Activated CD4-positive, alpha-beta T cell treated with anti-CD3 and anti-CD28 coated beads for 4 hours (primary cell): Measurements from ENCODE around the gene CISD1.
"Not testable (repeated sequence)": the region's sequence is repeated elsewhere in the genome, so short reads cannot be mapped to it uniquely, and the experiment has no call there.

ENCODE experiments used
- DNase-seq, 2 donors: peaks; one replicate each; pipeline ENCODE4 v3.0.0-alpha.2; 2020

Gene CISD1

DNA sequence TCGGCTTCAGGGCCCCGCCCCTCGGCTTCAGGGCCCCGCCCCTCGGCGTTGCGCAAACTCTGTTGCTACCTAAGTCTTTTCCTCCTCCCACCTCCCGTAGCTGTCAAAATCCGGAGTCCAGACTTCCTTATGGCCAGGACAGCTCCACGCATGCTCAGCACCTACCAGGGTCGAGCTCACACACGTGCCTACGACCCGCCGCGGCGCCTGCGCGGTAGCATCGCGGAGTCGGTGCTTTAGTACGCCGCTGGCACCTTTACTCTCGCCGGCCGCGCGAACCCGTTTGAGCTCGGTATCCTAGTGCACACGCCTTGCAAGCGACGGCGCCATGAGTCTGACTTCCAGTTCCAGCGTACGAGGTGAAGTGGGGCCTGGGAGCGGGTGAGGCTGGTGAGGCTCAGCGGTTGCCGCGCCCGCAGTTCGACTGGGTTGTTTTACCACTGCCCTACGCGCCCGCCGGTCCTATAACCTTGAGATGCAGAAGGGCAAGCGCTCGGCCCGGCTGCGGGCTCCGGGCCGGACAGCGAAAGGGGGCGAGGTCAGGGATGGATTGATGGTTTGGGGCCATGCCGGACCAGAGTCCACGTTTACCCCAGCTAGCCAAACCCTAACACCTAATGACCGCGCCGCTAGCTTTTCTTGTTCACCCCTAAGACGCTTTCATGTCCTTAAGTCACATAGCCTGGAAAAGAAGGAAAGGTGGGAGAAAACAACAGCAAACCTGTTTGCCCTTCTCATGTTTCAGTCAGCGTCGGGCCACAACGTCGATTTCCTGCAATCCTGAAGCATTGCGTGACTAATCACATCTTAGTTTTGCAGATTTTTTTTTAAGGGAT is at the start of gene CISD1:
Gene CISD1 (plus strand): TSS at position 217 of the 836 bp plus-strand sequence. CDS start 112 bp downstream, at position 329.
- peak; percentile 91 to 96 for DNase-seq

DNA sequence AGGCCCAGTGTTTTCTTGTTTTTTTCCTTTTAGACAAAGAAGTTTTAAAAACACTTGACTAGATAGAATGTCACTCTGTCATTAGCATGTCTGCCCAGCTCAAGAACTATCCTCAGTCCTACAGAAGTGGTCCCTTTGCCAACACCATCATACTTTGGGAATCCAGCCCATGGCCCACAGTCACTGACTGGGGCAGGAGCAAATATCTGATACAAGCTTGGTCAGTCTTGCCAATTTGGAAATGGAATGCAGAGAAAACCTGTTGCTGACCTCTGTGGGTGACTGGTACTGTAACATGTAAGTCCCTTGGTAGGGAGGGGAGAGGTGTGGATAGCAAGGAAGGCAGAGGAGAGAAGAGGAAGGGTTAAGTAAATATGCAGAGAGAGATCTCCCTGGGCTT is 49.1 kb upstream of the CISD1 start:
- DNase-seq, result no peak

DNA sequence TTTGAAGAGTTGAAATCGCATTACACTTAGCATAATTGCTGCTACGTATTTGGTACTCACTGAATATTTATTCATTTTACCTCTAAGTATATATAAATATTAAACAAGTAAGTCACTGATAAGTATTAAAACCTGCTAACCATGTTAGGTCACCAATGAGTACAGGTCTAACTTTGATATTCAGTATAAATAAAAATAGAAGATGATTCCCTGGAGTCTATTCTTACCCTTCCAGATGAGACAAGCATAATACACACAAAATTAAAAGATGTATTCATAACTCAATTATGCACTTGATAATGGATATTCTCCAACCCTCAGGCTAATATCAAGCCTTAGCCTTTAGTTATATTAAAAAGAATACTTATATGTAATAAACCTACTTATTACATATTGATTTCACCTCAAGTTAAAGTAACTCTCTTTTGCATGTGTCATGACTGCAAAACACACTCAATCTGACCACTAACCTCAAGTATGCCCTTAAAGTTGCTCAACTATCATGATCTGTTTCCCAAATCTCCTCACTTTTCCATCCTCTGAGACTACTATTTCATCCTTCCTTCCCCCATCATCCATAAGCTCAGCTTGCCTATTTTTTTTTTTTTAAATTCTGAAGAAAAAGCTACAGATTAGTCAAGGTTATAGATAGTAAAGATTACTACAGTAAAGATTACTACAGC is 48.1 kb upstream of the CISD1 start:
- no peak for DNase-seq

DNA sequence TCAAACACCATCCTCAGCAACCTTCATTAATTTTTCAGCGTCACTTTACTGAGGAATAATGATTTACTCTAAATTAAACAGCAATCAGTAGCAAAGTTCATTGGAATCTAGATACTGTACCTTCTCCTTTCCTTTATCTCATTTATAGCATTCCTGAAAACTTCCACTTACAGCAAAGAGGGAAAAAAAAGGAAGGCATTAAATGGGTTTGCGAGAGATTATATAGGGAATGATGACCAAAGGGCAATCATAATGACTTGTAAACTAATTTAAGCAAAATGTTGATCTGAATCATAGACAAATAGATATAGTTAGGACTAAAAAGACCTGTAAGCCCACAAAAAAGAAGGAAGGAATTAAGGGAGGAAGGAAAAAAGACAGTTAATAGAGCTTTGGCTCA is 43.3 kb upstream of the CISD1 start:
- DNase-seq, result no peak

DNA sequence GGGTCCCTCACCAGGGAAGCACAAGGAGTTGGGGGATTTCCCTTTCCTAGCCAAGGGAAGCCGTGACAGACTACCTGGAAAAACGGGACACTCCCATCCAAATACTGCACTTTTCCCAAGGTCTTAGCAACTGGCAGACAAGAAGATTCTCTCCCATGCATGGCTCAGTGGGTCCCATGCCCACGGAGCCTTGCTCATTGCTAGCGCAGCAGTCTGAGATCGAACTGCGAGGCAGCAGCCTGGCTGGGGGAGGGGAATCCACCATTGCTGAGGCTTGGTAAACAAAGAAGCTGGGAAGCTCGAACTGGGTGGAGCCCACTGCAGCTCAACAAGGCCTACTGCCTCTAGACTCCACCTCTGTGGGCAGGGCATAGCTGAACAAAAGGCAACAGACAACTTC is 39.1 kb upstream of the CISD1 start:
- not testable (repeated sequence) for DNase-seq

DNA sequence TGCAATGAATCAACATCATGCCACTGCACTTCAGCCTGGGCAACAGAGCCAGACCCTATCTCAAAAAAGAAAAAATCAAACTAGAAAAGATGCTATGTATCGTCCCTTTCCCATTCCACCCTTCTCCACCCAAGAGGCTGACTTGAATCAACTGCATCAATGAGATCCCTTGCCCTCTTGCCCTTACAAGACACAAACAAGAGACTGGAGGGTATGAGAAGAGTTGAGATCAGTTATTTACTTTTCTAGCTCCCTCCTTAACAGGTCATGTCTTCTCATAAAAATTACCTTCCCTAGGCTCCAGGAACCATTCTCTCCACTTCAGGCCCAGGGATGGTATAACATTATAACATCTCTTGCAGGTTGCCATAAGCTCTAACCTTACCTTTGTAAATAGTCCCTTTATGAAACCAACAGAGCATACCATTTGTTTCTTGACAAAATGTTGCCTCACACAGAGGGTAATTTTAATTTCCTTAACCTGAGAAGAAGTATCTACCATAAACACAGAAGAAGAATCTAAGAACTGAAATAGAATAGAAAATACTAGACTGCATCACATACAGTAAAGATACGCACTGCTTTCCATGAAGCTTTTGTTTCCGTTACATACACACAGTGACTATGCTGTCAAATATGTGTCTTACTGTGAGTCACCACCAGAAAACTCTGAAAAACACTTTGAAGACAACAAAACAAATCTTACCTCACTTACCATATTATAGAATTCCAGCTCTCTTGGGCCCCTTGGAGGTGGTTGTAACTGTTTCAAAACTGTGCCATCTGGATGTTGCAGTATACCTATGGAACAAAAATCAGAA is 31.7 kb upstream of the CISD1 start:
- no peak for DNase-seq

DNA sequence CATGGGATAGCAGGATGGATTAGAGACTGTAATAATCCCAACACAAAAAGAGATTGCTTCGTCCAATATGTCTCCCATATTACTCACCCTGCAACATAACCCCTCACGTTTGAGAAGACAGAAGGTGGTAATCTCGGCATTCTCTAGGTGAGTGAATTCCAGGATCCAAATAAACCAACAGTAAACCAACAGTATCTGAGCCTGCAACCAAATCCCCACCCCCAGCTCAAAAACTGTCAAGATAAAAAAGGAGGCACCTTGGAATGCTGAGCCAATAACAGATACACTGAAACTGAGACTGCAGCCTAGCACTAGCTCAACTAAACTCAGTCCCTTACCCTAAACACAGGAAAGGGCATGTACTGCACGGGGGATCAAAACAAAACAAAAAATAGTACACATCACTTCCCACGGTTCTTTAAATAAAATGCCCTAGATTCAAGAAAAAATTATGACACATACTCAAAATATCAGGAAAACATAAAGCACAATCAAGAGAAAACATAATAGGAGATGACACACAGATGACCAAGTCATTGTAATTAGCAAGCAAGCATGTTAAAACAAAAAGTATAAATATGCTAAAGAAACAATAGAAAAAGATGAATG is 29.3 kb upstream of the CISD1 start:
- DNase-seq, result no peak

DNA sequence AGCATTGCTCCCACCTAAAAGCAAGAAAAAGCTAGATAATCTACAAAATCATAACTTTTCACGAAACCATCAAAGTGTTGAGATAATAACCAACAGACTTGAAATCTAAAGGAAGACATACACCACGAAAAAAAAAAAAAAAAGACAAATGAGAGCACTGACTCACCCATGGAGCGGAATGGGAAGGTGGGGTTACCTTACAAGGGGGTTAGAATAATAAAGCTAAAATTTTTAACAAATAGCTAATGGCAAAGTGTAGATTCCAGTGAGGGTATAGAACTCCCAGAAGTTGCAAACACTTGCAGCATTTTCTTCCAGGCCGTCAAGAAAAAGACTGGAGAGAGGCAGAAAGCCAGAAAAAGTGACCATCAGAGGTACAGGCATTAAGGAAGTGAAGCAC is 28.4 kb upstream of the CISD1 start:
- no peak for DNase-seq

DNA sequence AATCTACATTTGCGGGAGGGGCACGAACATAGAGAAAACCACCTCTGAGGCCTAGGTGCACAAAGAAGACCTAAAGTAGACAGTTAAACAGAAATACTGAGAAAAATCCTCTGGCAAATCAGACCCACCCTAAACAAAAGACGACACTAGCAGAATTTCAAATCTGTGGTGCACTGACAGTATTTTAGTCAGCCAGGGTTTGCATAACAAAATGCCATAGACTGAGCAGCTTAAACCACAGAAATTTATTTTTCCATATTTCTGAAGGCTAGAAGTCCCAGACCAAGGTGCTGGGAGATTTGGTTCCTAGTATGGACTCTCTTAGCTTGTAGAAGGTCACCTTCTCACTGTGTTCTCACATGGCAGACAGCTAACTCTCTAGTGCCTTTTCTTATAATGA is 27.6 kb upstream of the CISD1 start:
- no peak for DNase-seq

DNA sequence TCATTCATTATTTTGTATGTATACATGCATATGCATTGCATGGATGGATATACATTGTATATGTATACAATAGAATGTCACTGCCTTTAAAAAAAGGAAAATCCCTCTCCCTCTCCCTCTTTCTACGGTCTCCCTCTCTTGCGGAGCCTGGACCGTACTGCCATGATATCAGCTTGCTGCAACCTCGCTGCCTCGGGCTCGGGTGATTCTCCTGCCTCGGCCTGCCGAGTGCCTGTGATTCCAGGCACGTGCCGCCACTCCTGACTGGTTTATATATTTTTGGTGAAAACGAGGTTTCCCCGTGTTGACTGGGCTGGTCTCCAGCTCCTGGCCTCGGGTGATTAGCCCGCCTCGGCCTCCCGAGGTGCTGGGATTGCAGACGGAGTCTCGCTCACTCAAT is 25.7 kb upstream of the CISD1 start:
- no peak for DNase-seq

DNA sequence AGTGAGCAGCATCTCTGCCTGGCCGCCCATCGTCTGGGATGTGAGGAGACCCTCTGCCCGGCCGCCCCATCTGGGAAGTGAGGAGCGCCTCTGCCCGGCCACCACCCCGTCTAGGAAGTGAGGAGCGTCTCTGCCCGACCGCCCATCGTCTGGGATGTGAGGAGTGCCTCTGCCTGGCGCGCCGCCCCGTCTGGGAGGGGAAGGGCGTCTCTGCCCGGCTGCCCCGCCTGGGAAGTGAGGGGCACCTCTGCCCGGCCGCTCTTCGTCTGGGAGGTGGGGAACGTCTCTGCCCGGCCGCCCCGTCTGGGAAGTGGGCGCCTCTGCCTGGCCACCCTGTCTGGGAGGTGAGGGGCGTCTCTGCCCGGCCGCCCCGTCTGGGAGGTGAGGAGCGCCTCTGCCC is 25.2 kb upstream of the CISD1 start:
- not testable (repeated sequence) for DNase-seq

DNA sequence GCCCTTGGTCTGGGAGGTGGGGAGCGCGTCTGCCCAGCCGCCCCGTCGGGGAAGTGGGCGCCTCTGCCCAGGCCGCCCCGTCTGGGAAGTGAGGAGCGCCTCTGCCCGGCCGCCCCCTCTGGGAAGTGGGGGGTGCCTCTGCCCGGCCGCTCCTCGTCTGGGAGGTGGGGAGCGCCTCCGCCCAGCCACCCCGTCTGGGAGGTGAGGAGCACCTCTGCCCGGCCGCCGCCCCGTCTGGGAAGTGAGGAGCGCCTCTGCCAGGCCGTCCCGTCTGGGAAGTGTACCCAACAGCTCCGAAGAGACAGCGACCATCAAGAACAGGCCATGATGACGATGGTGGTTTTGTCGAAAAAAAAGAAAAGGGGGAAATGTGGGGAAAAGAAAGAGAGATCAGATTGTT is 24.7 kb upstream of the CISD1 start:
- not testable (repeated sequence) for DNase-seq

DNA sequence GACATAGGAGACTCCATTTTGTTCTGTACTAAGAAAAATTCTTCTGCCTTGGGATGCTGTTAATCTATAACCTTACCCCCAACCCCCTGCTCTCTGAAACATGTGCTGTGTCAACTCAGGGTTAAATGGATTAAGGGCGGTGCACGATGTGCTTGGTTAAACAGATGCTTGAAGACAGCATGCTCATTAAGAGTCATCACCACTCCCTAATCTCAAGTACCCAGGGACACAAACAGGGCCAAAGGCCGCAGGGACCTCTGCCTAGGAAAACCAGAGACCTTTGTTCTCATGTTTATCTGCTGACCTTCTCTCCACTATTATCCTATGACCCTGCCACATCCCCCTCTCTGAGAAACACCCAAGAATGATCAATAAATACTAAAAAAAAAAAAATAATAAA is 24.3 kb upstream of the CISD1 start:
- not testable (repeated sequence) for DNase-seq

DNA sequence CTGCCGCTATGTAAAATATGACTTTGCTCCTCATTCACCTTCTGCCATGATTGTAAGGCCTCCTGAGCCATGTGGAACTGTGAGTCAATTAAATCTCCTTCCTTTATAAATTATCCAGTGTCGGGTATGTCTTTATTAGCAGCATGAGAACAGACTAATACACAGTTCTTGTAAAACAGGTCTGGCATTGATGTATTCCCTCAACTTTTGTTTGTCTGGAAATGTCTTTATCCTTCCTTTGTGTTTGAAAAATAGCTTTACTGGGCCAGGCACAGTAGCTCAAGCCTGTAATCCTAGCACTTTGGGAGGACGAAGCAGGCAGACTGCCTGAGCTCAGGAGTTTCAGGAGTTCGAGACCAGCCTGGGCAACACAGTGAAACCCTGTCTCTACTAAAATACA is 15.8 kb upstream of the CISD1 start:
- no peak for DNase-seq

DNA sequence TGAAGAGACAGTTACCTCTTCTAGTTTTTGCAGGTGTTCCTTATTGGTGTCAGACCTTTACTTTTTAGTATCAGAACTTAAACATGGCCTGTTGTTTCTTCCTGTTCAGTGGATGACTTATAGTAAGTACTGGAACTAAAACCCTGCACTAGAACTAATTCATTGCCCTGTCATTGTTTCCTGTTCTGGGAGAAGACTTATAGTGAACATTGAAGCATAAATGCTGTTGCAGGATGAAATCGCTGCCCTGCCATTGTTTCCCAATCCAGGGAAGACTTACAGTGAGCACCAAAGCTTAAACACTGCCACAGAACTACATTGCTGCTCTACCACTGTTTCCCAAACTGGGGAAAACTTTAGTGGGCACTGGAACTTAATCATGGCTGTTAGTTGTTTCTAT is 14.3 kb upstream of the CISD1 start:
- no peak for DNase-seq

DNA sequence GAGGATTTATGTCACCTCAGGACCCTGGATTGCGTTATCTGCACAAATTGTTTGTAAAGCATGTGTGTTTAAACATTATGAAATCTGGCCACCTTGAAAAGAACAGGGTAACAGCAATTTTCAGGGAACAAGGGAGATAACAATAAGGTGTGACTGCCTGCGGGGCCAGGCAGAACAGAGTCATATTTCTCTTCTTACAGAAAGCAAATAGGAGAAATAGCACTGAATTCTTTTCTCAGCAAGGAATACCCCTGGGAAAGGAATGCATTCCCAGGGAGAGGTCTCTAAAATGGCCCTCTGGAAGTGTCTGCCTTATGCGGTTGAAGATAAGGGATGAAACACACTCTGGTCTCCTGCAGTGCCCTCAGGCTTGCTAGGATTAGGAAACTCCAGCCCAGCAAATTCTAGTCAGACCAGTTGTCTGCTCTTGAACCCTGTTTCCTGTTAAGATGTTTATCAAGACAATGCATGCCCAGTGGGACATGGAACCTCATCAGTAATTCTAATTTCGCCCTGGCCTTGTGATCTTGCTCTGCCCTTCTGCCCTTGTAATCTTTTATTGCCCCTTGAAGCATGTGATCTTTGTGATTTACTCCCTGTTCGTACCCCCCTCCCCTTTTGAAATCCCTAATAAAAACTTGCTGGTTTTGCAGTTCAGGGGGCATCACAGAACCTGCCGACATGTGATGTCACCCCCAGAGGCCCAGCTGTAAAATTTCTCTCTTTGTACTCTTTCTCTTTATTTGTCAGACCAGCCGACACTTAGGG is 12.8 kb upstream of the CISD1 start:
- DNase-seq, result not testable (repeated sequence)

DNA sequence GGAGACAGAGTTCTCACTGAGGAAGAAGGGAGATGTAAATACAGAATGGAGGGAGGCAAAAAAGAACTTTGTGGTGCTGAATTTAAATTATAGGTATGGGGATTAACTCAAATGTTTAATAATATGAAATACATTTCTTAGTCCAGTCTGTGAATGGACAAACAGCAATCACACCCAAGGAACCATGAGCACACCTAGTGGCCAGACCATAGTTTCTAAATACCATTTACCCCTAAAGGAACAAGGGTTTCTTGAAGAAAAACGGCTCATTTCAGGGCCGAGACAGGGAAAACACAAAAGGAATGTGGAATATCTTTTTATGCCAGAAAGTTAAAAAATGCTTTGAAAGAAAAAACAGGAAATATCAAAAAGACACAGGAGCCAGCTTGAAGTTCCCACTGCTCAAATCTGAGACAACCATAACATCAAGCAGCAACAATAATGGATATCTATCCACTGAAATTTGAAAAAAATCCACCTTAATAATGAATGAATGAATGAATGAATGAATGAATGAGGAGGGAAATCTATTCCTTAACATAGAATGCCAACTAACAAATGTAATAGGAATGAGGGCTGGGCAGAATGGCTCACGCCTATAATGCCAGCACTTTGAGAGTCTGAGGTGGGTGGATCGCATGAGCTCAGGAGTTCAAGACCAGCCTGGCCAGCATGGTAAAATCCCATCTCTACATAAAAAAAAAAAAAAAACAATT is 9.8 kb upstream of the CISD1 start:
- no peak for DNase-seq

DNA sequence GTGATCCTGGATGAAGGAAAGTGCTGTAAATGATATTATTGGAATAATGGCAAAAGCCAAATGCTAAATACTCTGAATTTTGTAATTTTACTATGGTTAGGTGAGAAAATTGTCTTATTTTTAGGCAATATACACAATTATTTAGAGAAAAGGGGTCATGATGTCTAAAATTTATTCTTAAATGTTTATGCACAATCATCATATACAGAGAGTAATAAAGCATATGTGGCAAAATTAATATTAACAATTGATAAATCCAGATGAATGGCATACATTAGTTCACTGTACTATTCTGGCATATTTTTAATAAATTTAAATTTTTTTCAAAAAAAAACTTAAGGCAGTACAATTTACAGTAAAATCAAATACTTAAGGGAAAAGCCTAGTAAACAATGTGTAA is 8.6 kb upstream of the CISD1 start:
- no peak for DNase-seq

DNA sequence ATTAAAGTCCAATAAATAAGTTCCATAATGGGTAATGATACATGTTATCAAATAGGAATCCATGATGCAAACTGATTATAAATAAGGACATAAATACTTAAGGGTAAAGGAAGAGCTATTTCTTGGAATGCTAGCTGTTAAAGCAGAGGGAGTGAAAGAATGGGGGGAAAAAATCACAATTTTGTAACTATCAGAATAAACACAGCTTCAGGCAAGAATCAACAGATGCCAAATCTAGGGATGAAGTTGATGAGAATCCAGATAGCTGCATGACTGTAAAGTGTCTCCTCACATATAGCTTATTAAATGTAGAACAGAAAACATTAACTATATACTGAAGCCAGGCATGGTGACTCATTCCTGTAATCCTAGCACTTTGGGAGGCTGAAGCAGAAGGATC is 6.2 kb upstream of the CISD1 start:
- no peak for DNase-seq

DNA sequence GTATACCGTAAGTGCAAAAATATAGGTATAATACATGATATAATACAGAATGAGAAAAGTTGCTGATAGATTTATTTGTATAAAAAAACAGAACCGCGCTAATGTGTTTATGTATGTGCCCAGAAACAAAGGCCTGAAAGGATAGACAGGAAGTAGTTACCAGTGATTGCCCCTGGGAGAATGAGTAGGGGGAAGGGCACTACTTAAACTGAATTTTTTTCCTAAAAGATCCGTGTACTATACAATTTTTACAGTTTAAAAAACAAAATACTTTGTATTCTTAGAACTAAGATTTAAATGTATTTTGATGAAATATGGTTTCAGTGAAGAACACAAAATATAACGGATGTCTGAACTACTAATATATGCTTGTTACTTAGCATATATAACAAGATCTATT is 4.2 kb upstream of the CISD1 start:
- DNase-seq, result no peak

DNA sequence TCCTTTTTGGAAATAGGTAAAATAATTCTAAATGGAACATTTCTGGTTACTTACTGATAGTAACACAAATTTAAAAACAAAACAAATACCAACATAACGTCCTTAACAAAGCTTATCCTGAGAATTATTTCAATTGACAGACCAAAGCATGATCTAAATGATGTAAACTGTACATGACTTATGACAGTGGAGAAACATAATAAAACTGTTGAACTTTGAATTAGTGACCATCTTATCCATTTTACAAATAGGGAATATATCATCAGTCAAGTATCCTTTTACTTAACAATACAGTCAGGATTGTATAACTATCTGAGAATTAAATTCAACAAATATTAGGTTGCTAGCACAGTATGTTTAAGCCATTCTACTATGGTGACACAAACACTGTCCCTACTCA is 3.7 kb upstream of the CISD1 start:
- no peak for DNase-seq
